ENCODE data around the gene GAGE12C. TPM values are rescaled to one million over a fixed set of nuclear protein-coding genes. Genes with fewer than 3 reads are reported as not detected.
"Not testable (repeated sequence)": the region's sequence is repeated elsewhere in the genome, so short reads cannot be mapped to it uniquely, and the experiment has no call there.

The GAGE12C gene
- total and polyA plus RNA-seq, 2 of the 8 experiments (the other 6 are each of a cell fraction or from before 2014, with no cell fraction given) = not detected

GRCh38 chrX:49560542-49560941 is 28.6 kb downstream of the GAGE12C start, which contains the start of gene GAGE12F:
GAGE12F (plus strand) TSS chrX:49560842; CDS start chrX:49561997, 1,155 bp downstream.
- FAIRE-seq; DNase-seq (ENCODE audit: low read depth in 1 of 2, low spot score in 2 of 2); H3K23me2 ChIP-seq (ENCODE audit: low read depth, low read length): not testable (repeated sequence)

GRCh38 chrX:49568728-49569127 is 36.8 kb downstream of the GAGE12C start:
- H2BK15ac ChIP-seq (ENCODE audit: low read length); CTCF ChIA-PET (ENCODE audit: partially characterized antibody); H3K4me3 ChIP-seq (ENCODE audit: extremely low read depth in 1 of 4, insufficient read depth in 2 of 4, low read depth in 3 of 4, low read length in 4 of 4); H3K4ac ChIP-seq (replicated peaks; ENCODE audit: insufficient read length, low read depth, low read length); H3K79me2 ChIP-seq (ENCODE audit: control insufficient read depth in 1 of 2, insufficient read depth in 2 of 2, low read length in 2 of 2); H3K27ac ChIP-seq (ENCODE audit: low read depth, low read length); H3K4me2 ChIP-seq (ENCODE audit: insufficient read depth in 1 of 2, low read depth in 2 of 2, low read length in 2 of 2); H2BK12ac ChIP-seq (ENCODE audit: low read depth, low read length); H3K18ac ChIP-seq (ENCODE audit: extremely low read depth, low read length); H4K5ac ChIP-seq (ENCODE audit: insufficient read length, low read depth, low read length); H2AFZ ChIP-seq (ENCODE audit: low read length); H3K23ac ChIP-seq (ENCODE audit: insufficient read length); DNase-seq (ENCODE audit: low read depth in 1 of 2, low spot score in 2 of 2); H3K56ac ChIP-seq (replicated peaks; ENCODE audit: insufficient read length, low read depth, low read length); POLR2A ChIA-PET (ENCODE audit: partially characterized antibody); H3K79me1 ChIP-seq (ENCODE audit: low read depth, low read length); H3K36me3 ChIP-seq (ENCODE audit: control insufficient read depth in 2 of 4, insufficient read depth in 4 of 4, low read length in 3 of 4); H2BK5ac ChIP-seq (ENCODE audit: low read depth, low read length); H4K8ac ChIP-seq (ENCODE audit: extremely low read depth, insufficient read depth, low read length); H2BK20ac ChIP-seq (ENCODE audit: low read length); H3K27me3 ChIP-seq (replicated peaks in 1 of 4; ENCODE audit: control insufficient read depth in 3 of 4, extremely low read depth in 1 of 4, insufficient read depth in 3 of 4, low read length in 3 of 4); H2BK120ac ChIP-seq (replicated peaks; ENCODE audit: low read depth, low read length); H3K14ac ChIP-seq (ENCODE audit: insufficient read length); H3K23me2 ChIP-seq (ENCODE audit: low read depth, low read length); FAIRE-seq; H3K9me3 ChIP-seq (ENCODE audit: insufficient read depth in 2 of 2, low read depth in 1 of 2, low read length in 1 of 2); H3K4me1 ChIP-seq (replicated peaks in 1 of 4; ENCODE audit: control insufficient read depth in 3 of 4, insufficient read depth in 4 of 4, low read length in 3 of 4); H4K20me1 ChIP-seq (replicated peaks in 1 of 2; ENCODE audit: control insufficient read depth in 1 of 2, insufficient read depth in 2 of 2, low read length in 2 of 2); H4K91ac ChIP-seq (replicated peaks; ENCODE audit: insufficient read length, low read length); H2AK5ac ChIP-seq (ENCODE audit: low read depth, low read length); H3K9ac ChIP-seq (replicated peaks in 1 of 4; ENCODE audit: extremely low read depth in 1 of 4, low read depth in 3 of 4, low read length in 3 of 4): not testable (repeated sequence)
- WGBS, 2 experiments (ENCODE audit: extremely low coverage in 1 of 2, insufficient coverage in 1 of 2, insufficient read length in 1 of 2, insufficient replicate concordance in 2 of 2, low coverage in 1 of 2, low lambda C conversion rate in 2 of 2, missing lambda C conversion rate in 1 of 2) = 87% methylated on average over 7 of the region's 11 CpGs; no CpG with 5 or more reads in 1 of the 2 experiments

More at GRCh38 chrX:49560542-49560941, 28.6 kb downstream of the GAGE12C start, which contains the start of gene GAGE12F:
- H3K4me2 ChIP-seq (ENCODE audit: insufficient read depth in 1 of 2, low read depth in 2 of 2, low read length in 2 of 2); H3K4me1 ChIP-seq (replicated peaks in 1 of 4; ENCODE audit: control insufficient read depth in 3 of 4, insufficient read depth in 4 of 4, low read length in 3 of 4); H3K27ac ChIP-seq (ENCODE audit: low read depth, low read length); H2BK12ac ChIP-seq (ENCODE audit: low read depth, low read length); H2AFZ ChIP-seq (ENCODE audit: low read length); H3K4ac ChIP-seq (replicated peaks; ENCODE audit: insufficient read length, low read depth, low read length); H4K5ac ChIP-seq (ENCODE audit: insufficient read length, low read depth, low read length); H4K91ac ChIP-seq (replicated peaks; ENCODE audit: insufficient read length, low read length); H3K56ac ChIP-seq (replicated peaks; ENCODE audit: insufficient read length, low read depth, low read length); H2BK15ac ChIP-seq (ENCODE audit: low read length); H3K27me3 ChIP-seq (replicated peaks in 1 of 4; ENCODE audit: control insufficient read depth in 3 of 4, extremely low read depth in 1 of 4, insufficient read depth in 3 of 4, low read length in 3 of 4); H4K20me1 ChIP-seq (replicated peaks in 1 of 2; ENCODE audit: control insufficient read depth in 1 of 2, insufficient read depth in 2 of 2, low read length in 2 of 2); CTCF ChIA-PET (ENCODE audit: partially characterized antibody); H3K9me3 ChIP-seq (ENCODE audit: insufficient read depth in 2 of 2, low read depth in 1 of 2, low read length in 1 of 2); H4K8ac ChIP-seq (ENCODE audit: extremely low read depth, insufficient read depth, low read length); H2AK5ac ChIP-seq (ENCODE audit: low read depth, low read length); H3K9ac ChIP-seq (replicated peaks in 1 of 4; ENCODE audit: extremely low read depth in 1 of 4, low read depth in 3 of 4, low read length in 3 of 4); H2BK120ac ChIP-seq (replicated peaks; ENCODE audit: low read depth, low read length); H3K79me1 ChIP-seq (ENCODE audit: low read depth, low read length); H2BK5ac ChIP-seq (ENCODE audit: low read depth, low read length); H3K23ac ChIP-seq (ENCODE audit: insufficient read length); H3K79me2 ChIP-seq (ENCODE audit: control insufficient read depth in 1 of 2, insufficient read depth in 2 of 2, low read length in 2 of 2); H3K36me3 ChIP-seq (ENCODE audit: control insufficient read depth in 2 of 4, insufficient read depth in 4 of 4, low read length in 3 of 4); H3K14ac ChIP-seq (ENCODE audit: insufficient read length); POLR2A ChIA-PET (ENCODE audit: partially characterized antibody); H3K18ac ChIP-seq (ENCODE audit: extremely low read depth, low read length); H2BK20ac ChIP-seq (ENCODE audit: low read length); H3K4me3 ChIP-seq (ENCODE audit: extremely low read depth in 1 of 4, insufficient read depth in 2 of 4, low read depth in 3 of 4, low read length in 4 of 4): not testable (repeated sequence)
- no CpG with 5 or more reads among the region's 16 CpGs for WGBS, 2 experiments (ENCODE audit: extremely low coverage in 1 of 2, insufficient coverage in 1 of 2, insufficient read length in 1 of 2, insufficient replicate concordance in 2 of 2, low coverage in 1 of 2, low lambda C conversion rate in 2 of 2, missing lambda C conversion rate in 1 of 2)
